Lower leg skin (tissue), 4 donors: ENCODE results near the gene FBLN2. TPM values are rescaled to one million over a fixed set of nuclear protein-coding genes. Genes with fewer than 3 reads are reported as not detected.

Source experiments
- DNase-seq, 2 donors: peaks; one replicate each; pipeline ENCODE4 v3.0.0-alpha.2; 2019; ENCODE audit warnings: low spot score in 2 of 2
- H3K4me3 ChIP-seq: fragments of 200-600 bp; sonication (generic); 2 replicates; pipeline ENCODE4 v1.5.1; 2017; ENCODE audit warnings: mild to moderate bottlenecking, low read depth; ENCODE audit not compliant: poor library complexity, severe bottlenecking
- CTCF ChIP-seq, 3 donors: fragments of 450-650 bp; IDR thresholded peaks; one replicate each; pipeline ENCODE4 v1.5.1; 2016; ENCODE audit warnings: antibody characterized with exemption in 3 of 3, mild to moderate bottlenecking in 3 of 3, moderate library complexity in 2 of 3
- POLR2A ChIP-seq, 2 donors: fragments of 450-650 bp; IDR thresholded peaks; one replicate each; pipeline ENCODE4 v1.6.1; 2016 to 2017; ENCODE audit warnings: antibody characterized with exemption in 2 of 2, mild to moderate bottlenecking in 1 of 2, moderate library complexity in 1 of 2
- WGBS, 2 donors: methylation state at CpG; one replicate each; pipeline ENCODE4 v1.1.5; 2018; 5-methylcytosine and 5-hydroxymethylcytosine counted together
- intact Hi-C: fragments of 100-400 bp; cut with DNase I; formaldehyde crosslinking; loops from one replicate; pipeline ENCODE4 v1.15.0; 2023; ENCODE audit warnings: low total_unique reads
- total RNA-seq, 4 donors: library from RNA; depleted of rRNA; stranded (reverse); fragments of >200 nt; gene quantifications; one replicate each; pipeline ENCODE4 v1.1.0, GENCODE V29; 2016

The FBLN2 gene
- total RNA-seq, 4 donors from 2014 or later = 40.1 to 153 (median 64.0) TPM

- TF ChIP-seq POLR2A (IDR thresholded peaks at IDR 0.05) (no peak), CTCF (IDR thresholded peaks at IDR 0.05) (no peak)
- no peak for DNase-seq
- no peak overlapping the region for H3K4me3 ChIP-seq
- intact Hi-C loops = no loop called here
- WGBS, 2 donors = 55 to 57% methylated on average over 13 of the region's 13 CpGs
These were observed 2.0 kb downstream of the FBLN2 start for GRCh38 chr3:13550791-13551360.

GRCh38 chr3:13552857-13553652 is 4.1 kb downstream of the FBLN2 start:
- intact Hi-C loops = no loop called here
- WGBS, 2 donors = 59 to 63% methylated on average over 28 of the region's 28 CpGs
- DNase-seq = no peak
- no peak overlapping the region for H3K4me3 ChIP-seq
- TF ChIP-seq POLR2A (IDR thresholded peaks at IDR 0.05) = no peak
- no peak for TF ChIP-seq CTCF (IDR thresholded peaks at IDR 0.05)

GRCh38 chr3:13553686-13554085 is 4.8 kb downstream of the FBLN2 start:
- no peak overlapping the region for H3K4me3 ChIP-seq
- intact Hi-C loops = no loop called here
- WGBS, 2 donors = 64 to 68% methylated on average over 9 to 12 of the region's 12 CpGs
- TF ChIP-seq CTCF (IDR thresholded peaks at IDR 0.05) (no peak), POLR2A (IDR thresholded peaks at IDR 0.05) (no peak)
- no peak for DNase-seq

GRCh38 chr3:13555753-13556152 is 6.8 kb downstream of the FBLN2 start:
- intact Hi-C loops = no loop called here
- WGBS, 2 donors = 42 to 51% methylated on average over 11 of the region's 11 CpGs
- no peak overlapping the region for H3K4me3 ChIP-seq
- TF ChIP-seq CTCF (IDR thresholded peaks at IDR 0.05) = no peak
- no peak for TF ChIP-seq POLR2A (IDR thresholded peaks at IDR 0.05)
- DNase-seq = no peak

GRCh38 chr3:13556207-13556606 is 7.3 kb downstream of the FBLN2 start:
- no peak overlapping the region for H3K4me3 ChIP-seq
- TF ChIP-seq POLR2A (IDR thresholded peaks at IDR 0.05) = no peak
- no peak for TF ChIP-seq CTCF (IDR thresholded peaks at IDR 0.05)
- 60 to 66% methylated on average over 6 of the region's 6 CpGs for WGBS, 2 donors
- intact Hi-C loops = no loop called here
- DNase-seq = no peak
